Measurements from ENCODE around the gene ARMC2.
A peak's percentile ranks its signal among the peaks of the same experiment; 100 is the strongest.
"Not testable (repeated sequence)": the region's sequence is repeated elsewhere in the genome, so short reads cannot be mapped to it uniquely, and the experiment has no call there.

ARMC2 gene

GRCh38 chr6:108920751-108921150, 72.5 kb downstream of the ARMC2 start:
- DNase-seq (ENCODE audit: low spot score): no peak

- no peak for DNase-seq (ENCODE audit: low spot score)
Measured at GRCh38 chr6:108921547-108922361, 73.5 kb downstream of the ARMC2 start.

- no peak for DNase-seq (ENCODE audit: low spot score)
Measured at GRCh38 chr6:108922499-108922898, 74.3 kb downstream of the ARMC2 start.

- no peak for DNase-seq (ENCODE audit: low spot score)
Measured at GRCh38 chr6:108927927-108928326, 79.7 kb downstream of the ARMC2 start.

- no peak for DNase-seq (ENCODE audit: low spot score)
Measured at GRCh38 chr6:108928650-108929049, 80.4 kb downstream of the ARMC2 start.

GRCh38 chr6:108931090-108931489, 82.9 kb downstream of the ARMC2 start:
- not testable (repeated sequence) for DNase-seq (ENCODE audit: low spot score)

GRCh38 chr6:108937170-108937569, 88.9 kb downstream of the ARMC2 start:
- no peak for DNase-seq (ENCODE audit: low spot score)

GRCh38 chr6:108940741-108941140, 92.5 kb downstream of the ARMC2 start:
- DNase-seq (ENCODE audit: low spot score): no peak

- DNase-seq (ENCODE audit: low spot score): no peak
Measured at GRCh38 chr6:108941281-108941680, 93.1 kb downstream of the ARMC2 start.

- DNase-seq (ENCODE audit: low spot score): no peak
Measured at GRCh38 chr6:108941859-108942258, 93.6 kb downstream of the ARMC2 start.

GRCh38 chr6:108942556-108943492, 94.6 kb downstream of the ARMC2 start:
- no peak for DNase-seq (ENCODE audit: low spot score)

GRCh38 chr6:108944071-108944470, 95.8 kb downstream of the ARMC2 start:
- no peak for DNase-seq (ENCODE audit: low spot score)

- no peak for DNase-seq (ENCODE audit: low spot score)
Measured at GRCh38 chr6:108944707-108945680, 96.8 kb downstream of the ARMC2 start.

GRCh38 chr6:108945681-108946159, 97.5 kb downstream of the ARMC2 start:
- no peak for DNase-seq (ENCODE audit: low spot score)

- DNase-seq (ENCODE audit: low spot score): no peak
Measured at GRCh38 chr6:108946695-108947094, 98.5 kb downstream of the ARMC2 start.

- DNase-seq (ENCODE audit: low spot score): peak; percentile 30
Measured at GRCh38 chr6:108947114-108947854, 99.1 kb downstream of the ARMC2 start.

- no peak for DNase-seq (ENCODE audit: low spot score)
Measured at GRCh38 chr6:108948181-108948661, 100.0 kb downstream of the ARMC2 start.

- DNase-seq (ENCODE audit: low spot score): no peak
Measured at GRCh38 chr6:108951351-108951953, 103.2 kb downstream of the ARMC2 start.

- no peak for DNase-seq (ENCODE audit: low spot score)
Measured at GRCh38 chr6:108952776-108953486, 104.7 kb downstream of the ARMC2 start.

- no peak for DNase-seq (ENCODE audit: low spot score)
Measured at GRCh38 chr6:108953681-108954080, 105.5 kb downstream of the ARMC2 start.
